ENCODE results near the gene FLNB.

Gene FLNB, protein sequence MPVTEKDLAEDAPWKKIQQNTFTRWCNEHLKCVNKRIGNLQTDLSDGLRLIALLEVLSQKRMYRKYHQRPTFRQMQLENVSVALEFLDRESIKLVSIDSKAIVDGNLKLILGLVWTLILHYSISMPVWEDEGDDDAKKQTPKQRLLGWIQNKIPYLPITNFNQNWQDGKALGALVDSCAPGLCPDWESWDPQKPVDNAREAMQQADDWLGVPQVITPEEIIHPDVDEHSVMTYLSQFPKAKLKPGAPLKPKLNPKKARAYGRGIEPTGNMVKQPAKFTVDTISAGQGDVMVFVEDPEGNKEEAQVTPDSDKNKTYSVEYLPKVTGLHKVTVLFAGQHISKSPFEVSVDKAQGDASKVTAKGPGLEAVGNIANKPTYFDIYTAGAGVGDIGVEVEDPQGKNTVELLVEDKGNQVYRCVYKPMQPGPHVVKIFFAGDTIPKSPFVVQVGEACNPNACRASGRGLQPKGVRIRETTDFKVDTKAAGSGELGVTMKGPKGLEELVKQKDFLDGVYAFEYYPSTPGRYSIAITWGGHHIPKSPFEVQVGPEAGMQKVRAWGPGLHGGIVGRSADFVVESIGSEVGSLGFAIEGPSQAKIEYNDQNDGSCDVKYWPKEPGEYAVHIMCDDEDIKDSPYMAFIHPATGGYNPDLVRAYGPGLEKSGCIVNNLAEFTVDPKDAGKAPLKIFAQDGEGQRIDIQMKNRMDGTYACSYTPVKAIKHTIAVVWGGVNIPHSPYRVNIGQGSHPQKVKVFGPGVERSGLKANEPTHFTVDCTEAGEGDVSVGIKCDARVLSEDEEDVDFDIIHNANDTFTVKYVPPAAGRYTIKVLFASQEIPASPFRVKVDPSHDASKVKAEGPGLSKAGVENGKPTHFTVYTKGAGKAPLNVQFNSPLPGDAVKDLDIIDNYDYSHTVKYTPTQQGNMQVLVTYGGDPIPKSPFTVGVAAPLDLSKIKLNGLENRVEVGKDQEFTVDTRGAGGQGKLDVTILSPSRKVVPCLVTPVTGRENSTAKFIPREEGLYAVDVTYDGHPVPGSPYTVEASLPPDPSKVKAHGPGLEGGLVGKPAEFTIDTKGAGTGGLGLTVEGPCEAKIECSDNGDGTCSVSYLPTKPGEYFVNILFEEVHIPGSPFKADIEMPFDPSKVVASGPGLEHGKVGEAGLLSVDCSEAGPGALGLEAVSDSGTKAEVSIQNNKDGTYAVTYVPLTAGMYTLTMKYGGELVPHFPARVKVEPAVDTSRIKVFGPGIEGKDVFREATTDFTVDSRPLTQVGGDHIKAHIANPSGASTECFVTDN (N-terminal part only)

DNA sequence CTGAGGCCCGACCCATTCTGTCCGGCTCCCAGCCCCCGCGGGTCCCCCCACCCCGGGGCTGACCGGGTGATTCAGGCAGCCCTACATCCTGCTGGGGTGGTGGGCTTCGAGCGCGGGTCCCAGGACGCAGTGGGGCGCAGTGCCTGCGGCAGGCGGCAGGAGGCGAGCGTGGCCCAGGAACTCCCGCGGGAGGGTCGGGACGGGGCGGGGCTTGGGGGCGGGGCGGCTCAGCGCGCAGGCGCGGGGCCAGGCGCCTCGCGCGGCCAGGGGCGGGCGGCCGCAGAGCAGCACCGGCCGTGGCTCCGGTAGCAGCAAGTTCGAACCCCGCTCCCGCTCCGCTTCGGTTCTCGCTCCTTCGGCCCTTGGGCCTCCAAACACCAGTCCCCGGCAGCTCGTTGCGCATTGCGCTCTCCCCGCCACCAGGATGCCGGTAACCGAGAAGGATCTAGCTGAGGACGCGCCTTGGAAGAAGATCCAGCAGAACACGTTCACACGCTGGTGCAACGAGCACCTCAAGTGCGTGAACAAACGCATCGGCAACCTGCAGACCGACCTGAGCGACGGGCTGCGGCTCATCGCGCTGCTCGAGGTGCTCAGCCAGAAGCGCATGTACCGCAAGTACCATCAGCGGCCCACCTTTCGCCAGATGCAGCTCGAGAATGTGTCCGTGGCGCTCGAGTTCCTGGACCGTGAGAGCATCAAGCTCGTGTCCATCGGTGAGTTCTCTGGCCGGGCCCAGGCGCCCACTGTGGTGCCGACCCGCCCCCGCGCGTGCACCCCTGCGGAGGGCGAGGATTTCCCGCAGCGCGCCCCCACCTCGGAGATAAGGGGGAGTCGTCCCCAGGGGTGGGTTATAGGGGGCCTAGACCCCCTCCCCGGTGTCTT is at the start of gene FLNB:
Gene FLNB, plus strand, starts transcription at position 282 of the 885 bp plus-strand sequence. Its CDS starts 143 bp downstream, at position 425.
- no peak for FAIRE-seq
- peak; percentile 47 for DNase-seq (ENCODE audit: low spot score)

DNA sequence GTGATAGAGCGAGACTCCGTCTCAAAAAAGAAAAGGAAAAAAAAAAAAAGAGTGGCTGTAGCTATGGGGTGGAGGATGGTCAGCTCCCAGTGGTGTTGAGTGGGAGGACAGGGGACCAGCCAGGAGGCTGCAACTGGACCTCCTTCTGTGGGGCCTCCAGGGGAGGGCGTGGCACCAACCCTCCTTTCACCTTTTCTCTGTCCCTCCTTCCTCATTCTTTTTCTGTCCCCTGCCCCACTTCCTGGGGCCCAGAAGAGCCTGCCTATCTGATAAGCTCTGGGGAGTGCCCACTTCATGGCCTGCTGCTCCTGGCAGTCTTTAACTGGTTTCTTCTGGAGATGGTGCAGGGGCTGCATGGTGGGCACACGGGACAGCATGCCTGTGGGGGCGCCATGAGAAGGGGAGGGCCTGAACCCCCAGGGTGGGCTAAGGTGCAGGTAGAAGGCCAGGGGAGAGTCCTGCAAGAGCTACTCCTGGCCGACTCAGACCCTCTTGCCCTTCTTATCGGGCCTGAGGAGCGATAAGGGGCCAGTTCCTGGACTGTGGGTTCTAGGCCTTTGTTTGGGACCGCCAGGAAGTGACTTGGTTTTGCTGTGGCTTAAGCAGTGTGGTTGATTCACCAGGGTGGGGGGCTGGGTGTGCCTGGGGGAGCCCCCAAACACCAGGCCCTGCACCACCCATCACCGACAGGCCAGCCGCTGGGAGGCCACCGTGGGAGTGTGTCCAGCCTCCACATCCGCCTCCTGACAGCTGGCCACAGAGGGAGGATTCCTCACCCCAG is 49.4 kb upstream of the FLNB start:
- DNase-seq (ENCODE audit: low spot score) (peak; percentile 18), FAIRE-seq (no peak)

DNA sequence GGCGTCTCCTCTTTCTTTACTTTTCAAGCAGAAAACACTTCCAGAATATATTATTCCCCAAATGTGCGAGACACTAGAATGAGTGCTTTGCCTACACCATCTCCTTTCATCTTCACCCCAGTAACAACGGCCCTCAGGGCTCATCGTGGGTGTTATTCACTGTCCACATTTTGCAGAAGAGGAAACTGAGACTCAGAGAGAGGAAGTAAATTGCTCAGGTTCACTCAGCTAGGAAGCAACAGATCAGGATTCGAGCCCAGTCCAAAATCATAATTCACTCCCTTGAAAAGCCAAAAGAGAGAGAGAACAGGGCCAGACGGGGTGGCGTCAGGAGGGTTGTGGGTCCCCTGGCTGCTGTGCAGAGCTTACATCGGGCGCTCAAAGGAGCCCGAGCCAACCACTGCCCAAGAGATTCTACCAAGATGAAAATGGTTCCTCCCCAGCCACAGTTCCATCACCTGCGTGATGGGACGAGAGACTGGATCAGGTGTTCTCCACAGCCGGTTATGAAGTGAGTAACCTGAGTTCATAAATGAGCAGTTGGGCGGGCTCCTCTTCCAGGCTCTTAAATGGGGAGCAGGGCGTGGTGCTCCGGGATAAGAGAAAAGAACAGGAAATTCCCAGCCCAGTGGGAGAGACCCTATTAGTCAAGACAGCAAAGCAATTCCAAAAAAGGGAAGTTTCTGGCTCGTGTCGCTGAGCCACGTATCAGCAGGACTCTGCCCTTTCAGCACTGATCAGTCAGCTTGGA is 48.6 kb upstream of the FLNB start:
- FAIRE-seq (no peak), DNase-seq (ENCODE audit: low spot score) (no peak)

DNA sequence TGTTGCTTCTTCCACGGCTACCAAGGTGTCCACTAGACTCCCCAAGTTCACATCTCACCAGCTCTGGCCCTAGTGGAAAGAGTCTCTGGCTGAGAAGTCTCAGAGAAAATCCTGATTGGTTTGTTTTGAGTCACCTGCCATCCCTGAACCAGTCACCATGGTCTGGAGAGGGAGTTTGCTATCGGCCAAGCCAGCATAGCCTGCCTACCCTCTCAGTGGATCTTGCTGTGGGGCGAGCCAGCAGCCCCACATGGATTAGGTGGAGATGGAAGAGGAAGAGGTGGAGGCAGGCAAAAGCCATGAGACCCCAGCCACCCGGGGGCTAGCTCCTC is 48.1 kb upstream of the FLNB start:
- DNase-seq (ENCODE audit: low spot score) = no peak

GRCh38 chr3:57961177-57961827 is 46.9 kb upstream of the FLNB start:
- FAIRE-seq (no peak), DNase-seq (ENCODE audit: low spot score) (no peak)

More for the DNA sequence above, 48.1 kb upstream of the FLNB start:
- no peak for FAIRE-seq

DNA sequence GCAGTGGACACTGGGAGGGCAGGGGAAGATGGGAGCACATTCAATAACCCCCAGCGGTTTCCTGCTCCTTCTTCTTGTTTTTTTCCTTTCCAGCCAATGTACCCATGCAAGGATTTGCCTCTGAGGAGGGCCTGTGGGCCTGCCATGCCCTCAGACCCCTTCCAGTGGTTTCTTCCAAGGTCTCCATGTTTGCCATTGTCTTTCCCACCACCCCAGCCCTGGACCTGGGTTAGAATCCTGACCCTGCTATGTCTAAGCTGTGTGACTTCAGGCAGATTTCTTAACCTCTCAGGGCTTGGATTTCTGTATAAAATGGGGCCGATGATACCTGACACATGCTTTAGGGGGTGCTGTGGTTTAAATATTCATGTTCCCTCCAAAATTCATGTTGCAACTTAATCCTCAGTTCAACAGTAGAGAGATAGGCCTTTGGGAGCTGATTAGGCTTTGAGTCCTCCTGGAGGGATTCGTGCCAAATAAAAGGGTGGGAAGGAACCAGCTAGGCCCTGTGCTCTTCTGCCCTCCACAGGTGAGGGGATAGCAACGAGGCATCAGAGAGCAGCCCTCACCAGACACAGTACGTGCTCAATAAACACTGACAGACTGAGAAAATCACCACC is 46.3 kb upstream of the FLNB start:
- DNase-seq (ENCODE audit: low spot score) = peak; percentile 37
- no peak for FAIRE-seq

DNA sequence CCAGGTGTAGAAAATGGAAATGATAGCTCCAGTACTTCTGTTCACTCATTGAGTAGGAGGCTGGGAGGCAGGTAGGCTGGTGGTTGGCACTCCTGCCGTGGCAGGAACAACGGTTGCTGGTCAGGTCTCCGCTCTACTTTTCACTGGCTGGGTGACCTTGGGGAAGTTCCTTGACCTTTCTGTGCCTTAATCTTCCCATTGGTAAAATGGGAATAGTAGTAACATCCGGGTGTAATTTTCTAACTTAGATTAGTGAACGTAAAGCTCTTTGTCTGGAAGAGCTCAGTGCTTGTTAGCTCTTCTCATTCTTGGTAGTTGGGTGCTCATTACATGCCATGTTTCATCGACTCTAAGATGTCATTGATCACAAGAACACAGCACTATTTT is 45.8 kb upstream of the FLNB start:
- no peak for FAIRE-seq
- DNase-seq (ENCODE audit: low spot score) = no peak

DNA sequence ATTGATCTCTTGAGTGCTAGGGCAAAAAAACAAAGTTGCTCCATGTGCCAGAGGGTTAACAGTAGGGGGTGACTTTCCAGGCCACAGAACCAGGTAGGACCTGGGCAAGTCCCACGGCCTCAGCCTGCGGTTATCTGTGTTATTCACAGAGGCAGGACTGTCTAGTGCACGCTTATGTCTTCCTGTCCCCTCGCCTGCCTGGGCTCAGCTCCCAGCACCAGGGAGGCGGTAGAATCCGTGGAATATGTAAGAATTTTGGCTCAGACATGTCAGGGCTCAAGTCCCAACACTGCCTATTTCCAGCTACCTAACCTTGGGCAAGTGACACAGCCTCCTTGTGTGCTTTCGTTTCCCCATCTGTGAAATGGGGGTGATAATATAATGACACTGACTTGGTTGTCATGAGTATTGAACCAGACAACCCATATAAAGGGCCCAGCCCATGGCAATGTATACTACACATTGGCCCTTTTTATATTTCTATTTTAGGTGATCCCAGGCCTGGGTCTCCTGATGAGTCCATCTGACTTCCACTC is 44.3 kb upstream of the FLNB start:
- DNase-seq (ENCODE audit: low spot score) (no peak), FAIRE-seq (no peak)

- FAIRE-seq = no peak
- no peak for DNase-seq (ENCODE audit: low spot score)
These were observed 41.4 kb upstream of the FLNB start for GRCh38 chr3:57966829-57967228.

GRCh38 chr3:57967590-57967989 is 40.6 kb upstream of the FLNB start:
- no peak for DNase-seq (ENCODE audit: low spot score)
- no peak for FAIRE-seq

DNA sequence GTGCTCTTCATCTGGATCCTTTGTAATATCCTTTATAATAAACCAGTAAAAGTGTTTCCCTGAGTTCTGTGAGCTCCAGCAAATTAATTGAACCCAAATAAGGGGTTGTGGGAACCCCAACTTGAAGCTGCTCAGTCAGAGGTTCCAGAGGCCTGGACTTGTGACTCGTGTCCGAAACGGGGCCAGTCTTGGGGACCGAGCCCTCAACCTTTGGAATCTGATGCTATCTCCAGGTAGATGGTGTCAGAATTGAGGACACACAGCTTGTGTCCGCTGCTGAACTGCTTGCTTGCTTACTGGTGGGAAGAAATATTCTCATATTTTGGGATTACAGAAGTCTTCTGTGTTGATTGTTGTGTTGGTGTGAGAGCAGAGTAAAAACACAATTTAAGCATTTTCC is 39.7 kb upstream of the FLNB start:
- DNase-seq (ENCODE audit: low spot score) (no peak), FAIRE-seq (no peak)

GRCh38 chr3:57971975-57972374 is 36.2 kb upstream of the FLNB start:
- DNase-seq (ENCODE audit: low spot score) (no peak), FAIRE-seq (no peak)

DNA sequence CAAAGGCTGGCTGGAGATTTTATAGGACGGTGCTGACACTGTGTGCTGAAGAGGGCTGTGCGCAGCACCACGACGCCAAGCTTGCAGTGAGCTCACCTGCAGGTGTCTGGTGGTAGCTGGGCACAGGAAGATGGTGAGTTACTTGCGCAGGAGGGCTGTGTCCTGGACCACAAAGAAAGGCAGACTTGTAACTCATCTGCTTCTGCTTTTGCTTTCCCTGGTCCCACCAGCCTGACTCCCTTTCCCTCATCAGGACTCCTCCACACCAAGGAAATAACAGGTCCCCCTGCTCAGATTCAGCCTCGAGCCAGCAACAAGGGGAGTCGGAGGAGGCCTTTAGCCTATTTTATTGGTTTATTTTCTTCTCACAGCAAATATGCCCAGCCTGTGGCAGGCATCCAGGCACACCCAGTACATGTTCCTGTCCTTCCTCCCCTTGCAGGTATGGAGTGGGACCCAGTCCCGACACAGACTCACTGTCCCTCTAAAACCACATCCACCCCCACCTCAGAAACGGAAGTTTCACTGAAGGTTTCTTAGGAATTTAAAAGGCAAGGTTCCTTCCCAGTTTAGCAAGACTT is 35.6 kb upstream of the FLNB start:
- no peak for FAIRE-seq
- DNase-seq (ENCODE audit: low spot score) = no peak

DNA sequence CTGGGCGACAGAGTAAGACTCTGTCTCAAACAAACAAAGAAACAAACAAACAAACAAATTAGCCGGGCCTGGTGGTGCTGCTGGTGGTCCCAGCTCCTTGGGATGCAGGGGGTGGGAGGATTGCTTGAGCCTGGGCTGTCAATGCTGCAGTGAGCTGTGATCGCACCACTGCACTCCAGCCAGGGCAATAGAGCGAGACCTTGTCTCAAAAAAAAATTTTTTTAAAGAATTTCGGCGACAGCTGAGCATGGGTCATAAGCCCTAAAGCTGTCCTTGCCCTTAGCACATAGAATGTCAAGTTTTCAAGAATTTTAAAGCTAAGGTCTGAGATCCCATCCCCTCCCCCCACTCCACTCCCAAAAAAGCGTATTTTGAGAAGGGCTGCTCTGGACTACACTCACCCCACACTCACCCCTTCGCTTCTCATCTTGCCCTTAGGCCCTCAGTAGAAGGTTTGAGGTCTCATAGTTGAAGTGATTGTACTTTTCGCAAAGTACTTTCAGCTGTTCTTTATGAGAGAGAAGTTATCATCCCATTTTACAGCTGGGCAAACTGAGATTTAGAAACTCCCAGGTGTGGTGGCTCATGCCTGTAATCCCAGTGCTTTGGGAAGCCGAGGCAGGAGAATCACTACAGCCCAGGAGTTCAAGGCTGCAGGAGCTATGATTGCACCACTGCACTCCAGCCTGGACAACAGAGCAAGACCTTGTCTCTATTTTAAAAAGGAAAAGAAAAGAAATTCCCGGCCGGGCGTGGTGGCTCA is 34.3 kb upstream of the FLNB start:
- FAIRE-seq = no peak
- no peak for DNase-seq (ENCODE audit: low spot score)

DNA sequence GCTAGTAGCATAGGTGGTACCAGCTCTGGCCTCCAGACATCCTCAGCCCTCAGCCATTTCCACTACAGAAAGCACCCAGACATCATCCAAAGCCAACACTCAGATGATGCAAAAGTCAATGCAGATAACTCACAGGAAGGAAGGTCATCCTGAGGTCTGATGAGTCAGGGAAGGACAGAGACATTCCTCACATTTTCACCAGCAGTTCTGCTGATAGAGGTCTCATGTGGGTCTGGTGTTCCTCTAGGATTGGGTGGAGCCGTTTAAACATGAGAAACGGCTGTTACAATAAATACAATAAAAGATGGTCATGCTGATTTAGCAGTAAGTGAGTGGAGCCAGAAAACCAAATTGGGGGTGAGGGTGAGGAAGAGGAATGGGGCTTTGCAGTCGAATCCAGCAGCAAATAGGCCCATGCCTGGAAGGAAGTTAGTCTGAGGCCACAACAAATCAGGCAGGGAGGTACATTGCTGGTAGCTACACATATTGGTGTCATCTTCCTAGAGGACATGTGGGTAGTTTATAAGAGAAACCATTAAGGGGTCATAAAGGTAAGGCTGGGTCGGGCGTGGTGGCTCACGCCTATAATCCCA is 33.3 kb upstream of the FLNB start:
- DNase-seq (ENCODE audit: low spot score) (peak; percentile 98), FAIRE-seq (peak; percentile 94)

DNA sequence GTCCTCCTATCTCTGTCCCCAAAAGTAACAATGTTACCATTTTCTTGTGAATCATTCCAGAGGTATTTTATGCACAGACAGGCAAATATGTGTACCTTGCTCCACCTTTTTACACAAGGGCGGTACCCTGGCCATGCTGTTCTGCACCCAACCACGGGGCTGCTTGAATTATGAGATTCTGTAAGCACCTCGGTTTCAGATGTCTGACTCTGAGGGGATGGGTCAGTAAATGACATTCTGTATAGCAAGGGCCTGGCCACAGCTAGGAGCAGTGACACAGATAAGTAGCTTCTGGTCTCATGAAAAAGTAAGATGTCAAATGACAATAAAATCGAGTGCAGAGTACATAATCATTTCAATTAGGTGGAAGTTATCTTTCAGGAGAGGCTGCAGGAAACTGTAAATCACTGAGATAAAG is 30.4 kb upstream of the FLNB start:
- DNase-seq (ENCODE audit: low spot score) (peak; percentile 67), FAIRE-seq (peak; percentile 56)
